SK-N-SH (cell line): ENCODE measurements around the gene LENG1. TPM values are rescaled to one million over a fixed set of nuclear protein-coding genes. Genes with fewer than 3 reads are reported as not detected.

Source experiments
- CTCF ChIA-PET: fragments of 300-600, 350-600 bp; formaldehyde crosslinking; extraction: SDS; loops from one replicate; lab custom pipeline; 2021; lab: Yijun Ruan, JAX
- POLR2A ChIA-PET: fragments of 350-600 bp; sonication (Branson Sonifier 250); formaldehyde crosslinking; extraction: SDS; loops from one replicate; lab custom pipeline; 2020; ENCODE audit warnings: antibody characterized with exemption, inconsistent platforms; lab: Yijun Ruan, JAX
- DNase-seq: peaks from one replicate; pipeline ENCODE4 v3.0.0; 2012
- H2AFZ ChIP-seq: fragments of 200-600 bp; sonication (generic); 2 replicates; pipeline ENCODE4 v1.8.1; 2016; ENCODE audit warnings: antibody characterized with exemption, mild to moderate bottlenecking, low read depth
- H3F3A ChIP-seq: fragments of 200-600 bp; sonication (generic); replicated peaks from 2 replicates; pipeline ENCODE3; 2016; ENCODE audit warnings: antibody characterized with exemption, mild to moderate bottlenecking; ENCODE audit not compliant: insufficient read depth
- H3K27ac ChIP-seq, 2 experiments: fragments of 200-500 bp in 1 of 2; fragments of 200-600 bp in 1 of 2; sonication (Bioruptor generic) in 1 of 2; sonication (generic), shearing (Covaris generic) in 1 of 2; 2 replicates each; pipeline versions ENCODE4 v1.5.1 to v1.6.1; 2014 to 2016; ENCODE audit warnings: low read depth in 2 of 2, inconsistent platforms in 1 of 2, low read length in 1 of 2, mild to moderate bottlenecking in 1 of 2, mixed read lengths in 1 of 2
- H3K27me3 ChIP-seq: fragments of 200-600 bp; sonication (generic), shearing (Covaris generic); 2 replicates; pipeline ENCODE4 v1.6.1; 2016; ENCODE audit warnings: mixed run types; ENCODE audit not compliant: insufficient read depth
- H3K36me3 ChIP-seq, 2 experiments: fragments of 200-500 bp in 1 of 2; fragments of 200-600 bp in 1 of 2; sonication (Bioruptor generic) in 1 of 2; sonication (generic) in 1 of 2; replicated peaks in 1 of 2; 2 replicates each; pipeline versions ENCODE3 to v1.5.1; 2014 to 2016; ENCODE audit warnings: low read length in 1 of 2, mild to moderate bottlenecking in 1 of 2; ENCODE audit not compliant: insufficient read depth in 2 of 2, control insufficient read depth in 1 of 2
- H3K4me1 ChIP-seq, 2 experiments: fragments of 200-500 bp in 1 of 2; fragments of 200-600 bp in 1 of 2; sonication (Bioruptor generic) in 1 of 2; sonication (generic), shearing (Covaris generic) in 1 of 2; 2 replicates each; pipeline versions ENCODE4 v1.5.1 to v1.6.1; 2014 to 2016; ENCODE audit warnings: low read depth in 1 of 2, low read length in 1 of 2, mixed run types in 1 of 2; ENCODE audit not compliant: insufficient read depth in 2 of 2, control insufficient read depth in 1 of 2
- H3K4me2 ChIP-seq: fragments of 200-600 bp; sonication (generic), shearing (Covaris generic); 2 replicates; pipeline ENCODE4 v1.6.1; 2017; ENCODE audit warnings: mixed run types
- H3K4me3 ChIP-seq, 2 experiments: fragments of 200-500 bp in 1 of 2; fragments of 200-600 bp in 1 of 2; sonication (Bioruptor generic) in 1 of 2; sonication (generic), shearing (Covaris generic) in 1 of 2; 2 replicates each; pipeline versions ENCODE4 v1.5.1 to v1.8.1; 2014 to 2016; ENCODE audit warnings: low read depth in 2 of 2, inconsistent platforms in 1 of 2, low read length in 1 of 2, mild to moderate bottlenecking in 1 of 2, mixed read lengths in 1 of 2, moderate library complexity in 1 of 2
- H3K79me2 ChIP-seq: fragments of 200-600 bp; sonication (generic); 2 replicates; pipeline ENCODE4 v1.8.1; 2017; ENCODE audit warnings: mild to moderate bottlenecking; ENCODE audit not compliant: insufficient read depth
- H3K9ac ChIP-seq: fragments of 200-600 bp; sonication (generic); 2 replicates; pipeline ENCODE4 v1.6.1; 2017; ENCODE audit warnings: mixed run types
- H3K9me2 ChIP-seq: fragments of 200-600 bp; sonication (generic); 2 replicates; pipeline ENCODE4 v1.6.1; 2017; ENCODE audit warnings: mixed run types
- H3K9me3 ChIP-seq: fragments of 200-600 bp; sonication (generic); 2 replicates; pipeline ENCODE4 v1.6.1; 2017; ENCODE audit warnings: mixed run types, mild to moderate bottlenecking, moderate library complexity
- H4K20me1 ChIP-seq: fragments of 200-600 bp; sonication (generic); 2 replicates; pipeline ENCODE4 v1.6.1; 2017; ENCODE audit warnings: mild to moderate bottlenecking, mixed run types; ENCODE audit not compliant: insufficient read depth
- CHD2 ChIP-seq: fragments of 150-350 bp; IDR thresholded peaks from 2 replicates; pipeline ENCODE4 v1.6.1; 2018; ENCODE audit warnings: low read length; ENCODE audit not compliant: partially characterized antibody
- ELF1 ChIP-seq: IDR thresholded peaks from 2 replicates; pipeline ENCODE4 v1.4.0; 2012
- EP300 ChIP-seq, 2 experiments: IDR thresholded peaks; 2 replicates each; pipeline versions ENCODE4 v1.4.0 to v1.6.1; 2012; ENCODE audit warnings: borderline replicate concordance in 1 of 2, low read depth in 1 of 2, low read length in 1 of 2
- EZH2phosphoT487 ChIP-seq: fragments of 200-600 bp; sonication (generic); IDR thresholded peaks from 2 replicates; pipeline ENCODE4 v1.6.1; 2017; ENCODE audit warnings: low read depth, mixed run types, mild to moderate bottlenecking, antibody characterized with exemption, moderate library complexity, borderline replicate concordance
- FOSL2 ChIP-seq: IDR thresholded peaks from 2 replicates; pipeline ENCODE4 v1.4.0; 2012; ENCODE audit warnings: low read depth, mild to moderate bottlenecking, moderate library complexity, borderline replicate concordance
- FOXJ3 ChIP-seq: sonication (generic); formaldehyde crosslinking; IDR thresholded peaks from 2 replicates; pipeline ENCODE4 v1.5.1; 2020; ENCODE audit warnings: mild to moderate bottlenecking, missing genetic modification reagents
- FOXM1 ChIP-seq: IDR thresholded peaks from 2 replicates; pipeline ENCODE4 v1.4.0; 2012; ENCODE audit warnings: low read depth, mild to moderate bottlenecking
- JUND ChIP-seq: IDR thresholded peaks from 2 replicates; pipeline ENCODE4 v1.4.0; 2012
- MEF2A ChIP-seq: IDR thresholded peaks from 2 replicates; pipeline ENCODE4 v1.4.0; 2012; ENCODE audit warnings: low read depth, borderline replicate concordance
- MXI1 ChIP-seq: IDR thresholded peaks from 2 replicates; pipeline ENCODE4 v1.6.1; 2012; ENCODE audit warnings: mild to moderate bottlenecking, low read depth, low read length, improper control_type of control experiment
- NFIC ChIP-seq: IDR thresholded peaks from 2 replicates; pipeline ENCODE4 v1.4.0; 2012; ENCODE audit warnings: borderline replicate concordance
- NRF1 ChIP-seq: IDR thresholded peaks from 2 replicates; pipeline ENCODE4 v1.6.1; 2012; ENCODE audit warnings: low read depth, mild to moderate bottlenecking, low read length
- RAD21 ChIP-seq: IDR thresholded peaks from 2 replicates; pipeline ENCODE4 v1.6.1; 2012; ENCODE audit warnings: mild to moderate bottlenecking, low read length
- RFX5 ChIP-seq: IDR thresholded peaks from 2 replicates; pipeline ENCODE4 v1.6.1; 2012; ENCODE audit warnings: mild to moderate bottlenecking, improper control_type of control experiment, low read length
- SIN3A ChIP-seq: IDR thresholded peaks from 2 replicates; pipeline ENCODE4 v1.6.1; 2012; ENCODE audit warnings: low read depth, mild to moderate bottlenecking, low read length, moderate library complexity, borderline replicate concordance
- TEAD4 ChIP-seq: IDR thresholded peaks from 2 replicates; pipeline ENCODE4 v1.4.0; 2012; ENCODE audit warnings: mild to moderate bottlenecking, borderline replicate concordance; ENCODE audit not compliant: insufficient read depth
- YY1 ChIP-seq: IDR thresholded peaks from 2 replicates; pipeline ENCODE4 v1.4.0; 2012; ENCODE audit warnings: low read depth, mild to moderate bottlenecking
- WGBS: methylation state at CpG from one replicate; pipeline ENCODE4 v1.1.6; 2017; ENCODE audit warnings: low lambda C conversion rate; 5-methylcytosine and 5-hydroxymethylcytosine counted together
- polyA plus RNA-seq, 3 experiments: library from polyadenylated mRNA; depleted of rRNA; stranded (reverse); fragments of >200 nt; gene quantifications; 2 replicates each; pipeline ENCODE4 v1.2.3, GENCODE V29; 2012
- TF ChIP-seq, protein P1 (sequence below): IDR thresholded peaks from 2 replicates; pipeline ENCODE4 v1.4.0; 2012; ENCODE audit warnings: low read depth
- TF ChIP-seq, protein P2 (sequence below): fragments of 150-350 bp; IDR thresholded peaks from 2 replicates; pipeline ENCODE4 v1.6.1; 2016; ENCODE audit warnings: mild to moderate bottlenecking, low read depth, low read length
- TF ChIP-seq, protein P3 (sequence below): IDR thresholded peaks from 2 replicates; pipeline ENCODE4 v1.4.0; 2012; ENCODE audit warnings: low read depth, borderline replicate concordance
- TF ChIP-seq, protein P4 (sequence below): IDR thresholded peaks from 2 replicates; pipeline ENCODE4 v1.4.0; 2012; ENCODE audit warnings: low read depth, borderline replicate concordance
- TF ChIP-seq, protein P5 (sequence below): IDR thresholded peaks from 2 replicates; pipeline ENCODE4 v1.6.1; 2012; ENCODE audit warnings: mild to moderate bottlenecking, low read depth, low read length, moderate library complexity
- TF ChIP-seq, protein P6 (sequence below): fragments of 150-350 bp; IDR thresholded peaks from 2 replicates; pipeline ENCODE4 v1.6.1; 2017; ENCODE audit warnings: antibody characterized with exemption, low read length, low read depth, borderline replicate concordance

Gene LENG1
- polyA plus RNA-seq, 1 of the 3 experiments (the other 2 are of a cell fraction): 11.4 TPM

DNA sequence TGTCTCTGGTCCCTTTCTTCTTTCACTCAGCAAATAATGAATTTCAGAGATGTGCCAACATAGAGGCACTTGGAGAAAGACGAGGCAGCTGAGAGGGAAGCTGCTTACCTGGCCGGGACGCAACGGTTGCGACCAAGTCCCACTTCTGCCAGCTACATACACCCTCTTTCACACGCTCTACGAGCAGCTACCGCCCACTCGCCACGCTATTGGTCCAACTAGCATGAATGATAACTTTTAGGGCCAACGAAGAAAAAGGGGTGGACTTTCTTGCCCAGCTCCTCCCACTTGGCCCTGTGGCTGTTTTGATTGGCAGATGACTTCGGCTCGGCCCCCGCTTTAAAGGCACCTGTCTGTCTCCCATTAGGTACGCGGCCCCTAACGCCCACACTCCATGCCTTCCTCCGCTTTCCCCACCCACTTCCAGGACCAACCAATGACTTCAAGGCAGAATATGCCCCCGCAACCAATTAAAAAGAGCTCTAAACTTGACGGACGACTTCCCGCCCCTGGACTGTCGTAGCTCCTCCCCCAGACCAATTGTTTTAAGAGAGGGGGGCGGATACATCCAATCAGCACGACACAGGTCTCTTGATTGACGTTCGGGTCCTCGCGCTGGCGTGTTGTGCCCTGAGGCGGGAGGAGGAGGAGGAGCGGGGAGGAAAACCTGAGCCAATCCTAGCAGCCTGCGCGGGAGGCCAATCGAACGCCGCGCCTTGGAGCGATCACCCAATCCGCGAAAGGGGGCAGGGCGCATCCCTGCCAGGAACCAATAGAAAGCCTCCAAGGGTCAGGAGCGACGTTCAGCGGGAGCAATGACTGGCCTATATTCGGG lies 22.4 kb downstream of the LENG1 start:
- peak overlapping the region; percentile 99 for H3K4me2 ChIP-seq
- H3K27me3 ChIP-seq: no peaks in the 10 kb centered on the region
- H3K9me3 ChIP-seq: no peaks in the 10 kb centered on the region
- H3K79me2 ChIP-seq: peaks cover 45% of the 10 kb centered on the region
- POLR2A ChIA-PET: interaction anchor here (0.6 to 3.0 kb wide), 9 partner anchors 11 to 616 kb away, joined by 3 to 30 read pairs (median 3); partner anchors contain the start of genes LENG1, MBOAT7, PRPF31 and TFPT
- no peaks in the 10 kb centered on the region for H3K9me2 ChIP-seq
- CTCF ChIA-PET: interaction anchor here (1.1 to 1.3 kb wide), 2 partner anchors 20 to 31 kb away, joined by 3 read pairs; no protein-coding TSS in a partner anchor
- peak; percentile 96 for DNase-seq
- H4K20me1 ChIP-seq: peaks cover 37% of the 10 kb centered on the region
- H3K4me3 ChIP-seq: peak overlapping the region; percentile 76 to 86
- peaks cover 0 to 24% of the 10 kb centered on the region in 2 experiments; a peak in 1 of 4 replicates for H3K4me1 ChIP-seq
- no peaks in the 10 kb centered on the region for H3F3A ChIP-seq
- H3K27ac ChIP-seq: peak overlapping the region; percentile 41 to 88; a peak in 3 of 4 replicates
- WGBS: 1% methylated on average over 39 of the region's 46 CpGs
- peaks cover 4 to 25% of the 10 kb centered on the region in 2 experiments for H3K36me3 ChIP-seq
- peak overlapping the region; percentile 98 for H3K9ac ChIP-seq
- peak overlapping the region; percentile 87 for H2AFZ ChIP-seq
- TF ChIP-seq, protein P1, sequence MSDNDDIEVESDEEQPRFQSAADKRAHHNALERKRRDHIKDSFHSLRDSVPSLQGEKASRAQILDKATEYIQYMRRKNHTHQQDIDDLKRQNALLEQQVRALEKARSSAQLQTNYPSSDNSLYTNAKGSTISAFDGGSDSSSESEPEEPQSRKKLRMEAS: peak; percentile 55
- TF ChIP-seq FOXJ3 (peak; percentile 56; the same call in 1 of the 2 replicates), YY1 (no peak), TEAD4 (no peak), SIN3A (peak; percentile 43; the same call in 1 of the 2 replicates), JUND (no peak), CHD2 (peak; percentile 95), NFIC (no peak), RFX5 (peak; percentile 89), NRF1 (peak; percentile 47), FOXM1 (no peak), EP300 (IDR thresholded peaks at IDR 0.05; ENCODE audit: borderline replicate concordance in 1 of 2, low read depth in 1 of 2, low read length in 1 of 2) (peak in 1 of 2 experiments; percentile 18; a peak in 1 of 4 replicates), MEF2A (no peak), FOSL2 (no peak), MXI1 (peak; percentile 67), ELF1 (no peak), RAD21 (no peak), EZH2phosphoT487 (no peak)
- TF ChIP-seq, protein P2, sequence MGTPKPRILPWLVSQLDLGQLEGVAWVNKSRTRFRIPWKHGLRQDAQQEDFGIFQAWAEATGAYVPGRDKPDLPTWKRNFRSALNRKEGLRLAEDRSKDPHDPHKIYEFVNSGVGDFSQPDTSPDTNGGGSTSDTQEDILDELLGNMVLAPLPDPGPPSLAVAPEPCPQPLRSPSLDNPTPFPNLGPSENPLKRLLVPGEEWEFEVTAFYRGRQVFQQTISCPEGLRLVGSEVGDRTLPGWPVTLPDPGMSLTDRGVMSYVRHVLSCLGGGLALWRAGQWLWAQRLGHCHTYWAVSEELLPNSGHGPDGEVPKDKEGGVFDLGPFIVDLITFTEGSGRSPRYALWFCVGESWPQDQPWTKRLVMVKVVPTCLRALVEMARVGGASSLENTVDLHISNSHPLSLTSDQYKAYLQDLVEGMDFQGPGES: peak; percentile 98
- TF ChIP-seq, protein P3, sequence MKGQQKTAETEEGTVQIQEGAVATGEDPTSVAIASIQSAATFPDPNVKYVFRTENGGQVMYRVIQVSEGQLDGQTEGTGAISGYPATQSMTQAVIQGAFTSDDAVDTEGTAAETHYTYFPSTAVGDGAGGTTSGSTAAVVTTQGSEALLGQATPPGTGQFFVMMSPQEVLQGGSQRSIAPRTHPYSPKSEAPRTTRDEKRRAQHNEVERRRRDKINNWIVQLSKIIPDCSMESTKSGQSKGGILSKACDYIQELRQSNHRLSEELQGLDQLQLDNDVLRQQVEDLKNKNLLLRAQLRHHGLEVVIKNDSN: no peak
- TF ChIP-seq, protein P4, sequence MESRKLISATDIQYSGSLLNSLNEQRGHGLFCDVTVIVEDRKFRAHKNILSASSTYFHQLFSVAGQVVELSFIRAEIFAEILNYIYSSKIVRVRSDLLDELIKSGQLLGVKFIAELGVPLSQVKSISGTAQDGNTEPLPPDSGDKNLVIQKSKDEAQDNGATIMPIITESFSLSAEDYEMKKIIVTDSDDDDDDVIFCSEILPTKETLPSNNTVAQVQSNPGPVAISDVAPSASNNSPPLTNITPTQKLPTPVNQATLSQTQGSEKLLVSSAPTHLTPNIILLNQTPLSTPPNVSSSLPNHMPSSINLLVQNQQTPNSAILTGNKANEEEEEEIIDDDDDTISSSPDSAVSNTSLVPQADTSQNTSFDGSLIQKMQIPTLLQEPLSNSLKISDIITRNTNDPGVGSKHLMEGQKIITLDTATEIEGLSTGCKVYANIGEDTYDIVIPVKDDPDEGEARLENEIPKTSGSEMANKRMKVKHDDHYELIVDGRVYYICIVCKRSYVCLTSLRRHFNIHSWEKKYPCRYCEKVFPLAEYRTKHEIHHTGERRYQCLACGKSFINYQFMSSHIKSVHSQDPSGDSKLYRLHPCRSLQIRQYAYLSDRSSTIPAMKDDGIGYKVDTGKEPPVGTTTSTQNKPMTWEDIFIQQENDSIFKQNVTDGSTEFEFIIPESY: no peak
- TF ChIP-seq, protein P5, sequence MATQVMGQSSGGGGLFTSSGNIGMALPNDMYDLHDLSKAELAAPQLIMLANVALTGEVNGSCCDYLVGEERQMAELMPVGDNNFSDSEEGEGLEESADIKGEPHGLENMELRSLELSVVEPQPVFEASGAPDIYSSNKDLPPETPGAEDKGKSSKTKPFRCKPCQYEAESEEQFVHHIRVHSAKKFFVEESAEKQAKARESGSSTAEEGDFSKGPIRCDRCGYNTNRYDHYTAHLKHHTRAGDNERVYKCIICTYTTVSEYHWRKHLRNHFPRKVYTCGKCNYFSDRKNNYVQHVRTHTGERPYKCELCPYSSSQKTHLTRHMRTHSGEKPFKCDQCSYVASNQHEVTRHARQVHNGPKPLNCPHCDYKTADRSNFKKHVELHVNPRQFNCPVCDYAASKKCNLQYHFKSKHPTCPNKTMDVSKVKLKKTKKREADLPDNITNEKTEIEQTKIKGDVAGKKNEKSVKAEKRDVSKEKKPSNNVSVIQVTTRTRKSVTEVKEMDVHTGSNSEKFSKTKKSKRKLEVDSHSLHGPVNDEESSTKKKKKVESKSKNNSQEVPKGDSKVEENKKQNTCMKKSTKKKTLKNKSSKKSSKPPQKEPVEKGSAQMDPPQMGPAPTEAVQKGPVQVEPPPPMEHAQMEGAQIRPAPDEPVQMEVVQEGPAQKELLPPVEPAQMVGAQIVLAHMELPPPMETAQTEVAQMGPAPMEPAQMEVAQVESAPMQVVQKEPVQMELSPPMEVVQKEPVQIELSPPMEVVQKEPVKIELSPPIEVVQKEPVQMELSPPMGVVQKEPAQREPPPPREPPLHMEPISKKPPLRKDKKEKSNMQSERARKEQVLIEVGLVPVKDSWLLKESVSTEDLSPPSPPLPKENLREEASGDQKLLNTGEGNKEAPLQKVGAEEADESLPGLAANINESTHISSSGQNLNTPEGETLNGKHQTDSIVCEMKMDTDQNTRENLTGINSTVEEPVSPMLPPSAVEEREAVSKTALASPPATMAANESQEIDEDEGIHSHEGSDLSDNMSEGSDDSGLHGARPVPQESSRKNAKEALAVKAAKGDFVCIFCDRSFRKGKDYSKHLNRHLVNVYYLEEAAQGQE: no peak
- TF ChIP-seq, protein P6, sequence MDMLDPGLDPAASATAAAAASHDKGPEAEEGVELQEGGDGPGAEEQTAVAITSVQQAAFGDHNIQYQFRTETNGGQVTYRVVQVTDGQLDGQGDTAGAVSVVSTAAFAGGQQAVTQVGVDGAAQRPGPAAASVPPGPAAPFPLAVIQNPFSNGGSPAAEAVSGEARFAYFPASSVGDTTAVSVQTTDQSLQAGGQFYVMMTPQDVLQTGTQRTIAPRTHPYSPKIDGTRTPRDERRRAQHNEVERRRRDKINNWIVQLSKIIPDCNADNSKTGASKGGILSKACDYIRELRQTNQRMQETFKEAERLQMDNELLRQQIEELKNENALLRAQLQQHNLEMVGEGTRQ: no peak
